GM21526 (cell line): ENCODE measurements around the gene PHF21A.

Experiments
- ATAC-seq: cut with Tn5 transposase; IDR thresholded peaks from one replicate; pipeline ENCODE4 v1.9.1; 2021; ENCODE audit warnings: moderate library complexity; ENCODE audit not compliant: unreplicated experiment, low FRiP score

Gene PHF21A

DNA sequence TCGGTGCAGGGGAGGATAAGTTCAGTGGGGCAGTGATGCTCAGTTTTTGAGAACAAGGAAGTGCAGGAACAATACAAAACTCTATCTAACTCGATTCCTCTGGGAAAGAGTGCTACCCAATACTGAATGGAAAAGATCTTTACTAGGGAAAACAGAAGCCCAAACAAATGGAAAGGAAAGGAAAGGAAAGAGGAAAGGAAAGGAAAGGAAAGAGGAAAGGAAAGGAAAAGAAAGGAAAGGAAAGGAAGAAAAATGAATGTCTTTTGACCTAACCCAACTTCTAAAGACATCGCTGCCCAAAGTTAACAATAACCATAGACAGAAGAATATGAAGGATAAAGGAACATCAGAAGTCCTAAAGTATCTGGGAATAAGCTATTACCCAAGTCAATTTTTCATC lies 41.6 kb downstream of the PHF21A start:
- no peak for ATAC-seq

DNA sequence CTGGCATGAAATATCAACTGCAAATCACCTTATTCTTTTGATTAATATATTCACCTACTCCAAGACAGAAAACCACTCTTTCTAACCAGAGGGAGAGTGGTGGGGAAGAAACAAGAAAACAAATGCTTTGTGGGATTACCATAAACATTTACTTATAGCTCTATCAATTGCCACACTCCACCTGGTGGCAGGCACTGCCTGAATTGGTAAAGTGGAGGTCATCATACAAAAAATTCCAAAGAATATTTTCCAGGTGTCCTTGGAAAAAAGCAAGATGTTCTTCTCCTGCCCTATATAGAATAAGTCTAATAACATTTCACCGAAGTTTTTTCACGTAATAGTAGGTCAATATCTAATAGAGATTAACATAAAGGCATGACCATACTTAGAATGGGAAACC lies 45.3 kb downstream of the PHF21A start:
- ATAC-seq = no peak

DNA sequence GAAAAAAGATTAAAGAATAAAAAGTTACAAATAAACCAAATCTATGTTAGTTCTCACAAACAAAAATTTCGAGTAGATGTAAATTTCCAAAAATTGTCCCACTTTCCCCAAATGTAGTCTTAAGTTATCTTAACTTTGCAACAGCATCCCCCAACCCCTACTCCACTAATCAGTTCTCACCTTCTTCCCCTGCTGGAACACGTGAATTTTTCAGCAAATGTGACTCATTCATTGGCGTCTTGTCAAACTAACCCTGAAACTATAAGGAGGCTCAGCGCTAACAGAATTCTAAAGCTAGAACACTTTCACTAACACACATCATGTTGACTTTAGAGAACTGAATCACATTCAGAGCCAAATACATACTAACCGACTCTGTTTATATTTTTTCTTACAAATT lies 46.1 kb downstream of the PHF21A start:
- no peak for ATAC-seq

DNA sequence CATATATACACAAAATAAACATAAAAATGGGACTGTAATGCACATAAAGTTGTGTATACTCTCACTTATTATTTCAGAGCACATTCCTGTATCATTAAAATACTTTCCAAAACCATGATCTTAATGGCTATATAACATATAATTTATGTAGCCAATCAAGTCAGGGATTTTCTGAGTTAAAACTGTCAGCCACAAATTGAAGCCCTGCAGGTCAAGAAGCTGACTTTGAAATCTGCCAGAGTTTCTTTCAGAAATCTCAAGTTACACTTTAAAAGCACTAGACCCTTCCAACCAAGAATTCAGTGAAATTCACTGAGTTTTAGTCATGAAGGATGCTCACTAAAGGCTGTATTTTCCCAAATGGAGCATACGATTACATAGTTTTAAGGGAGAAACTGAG lies 47.6 kb downstream of the PHF21A start:
- ATAC-seq = no peak

DNA sequence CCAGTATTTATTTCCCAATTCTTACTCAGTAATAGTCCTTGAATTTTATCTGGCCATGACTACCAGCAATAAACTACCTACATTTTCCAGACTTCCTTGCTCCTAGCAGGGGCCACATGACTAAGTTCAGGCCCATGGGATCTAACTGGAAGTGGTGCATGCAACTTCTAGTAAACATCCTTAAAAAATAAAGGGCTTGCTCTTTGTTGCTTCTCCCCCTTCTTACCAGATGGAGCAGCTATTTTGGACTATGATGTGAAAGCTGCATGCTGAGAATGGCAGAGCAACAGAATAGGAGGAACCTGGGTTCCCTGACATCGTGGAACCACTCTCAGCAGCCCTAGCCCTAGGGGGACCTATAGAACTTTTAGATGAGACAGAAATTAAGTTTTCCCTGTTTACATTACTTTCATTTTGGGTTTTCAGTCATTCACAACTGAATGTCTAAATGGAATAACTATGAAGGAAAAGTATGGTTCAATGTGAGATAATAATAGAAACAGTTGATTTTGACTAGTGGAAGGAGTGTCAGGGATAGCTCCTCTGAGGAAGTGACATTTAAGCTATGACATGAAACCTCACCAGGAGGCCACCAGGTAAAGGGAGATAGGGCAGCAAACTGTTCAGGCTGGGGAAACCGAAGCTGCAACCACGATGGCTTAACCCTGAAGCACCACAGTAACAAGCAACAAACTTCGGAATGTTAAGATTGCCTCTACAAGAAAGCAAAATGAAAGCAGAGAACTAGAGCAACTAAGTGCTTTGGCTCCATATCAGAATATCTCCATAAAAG lies 48.9 kb downstream of the PHF21A start:
- ATAC-seq = no peak

DNA sequence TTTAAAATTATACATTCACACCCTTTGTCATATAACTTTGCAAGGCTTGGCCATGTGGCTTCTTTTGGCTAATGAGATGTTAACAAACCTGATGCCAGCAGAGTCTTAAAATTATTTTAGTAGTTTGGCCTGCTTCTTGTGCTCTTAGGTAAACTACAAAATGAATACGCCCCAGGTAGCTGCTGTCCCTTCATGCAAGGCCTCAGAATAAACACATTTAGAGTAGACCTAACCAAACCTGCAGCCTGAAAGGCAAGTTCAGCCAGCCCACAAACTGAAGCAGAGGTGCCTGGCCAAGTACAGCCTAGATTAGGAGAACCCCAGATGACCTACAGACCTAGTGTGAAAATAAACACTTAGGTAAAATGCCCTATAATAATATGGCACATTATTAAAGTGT lies 50.2 kb downstream of the PHF21A start:
- ATAC-seq = no peak

DNA sequence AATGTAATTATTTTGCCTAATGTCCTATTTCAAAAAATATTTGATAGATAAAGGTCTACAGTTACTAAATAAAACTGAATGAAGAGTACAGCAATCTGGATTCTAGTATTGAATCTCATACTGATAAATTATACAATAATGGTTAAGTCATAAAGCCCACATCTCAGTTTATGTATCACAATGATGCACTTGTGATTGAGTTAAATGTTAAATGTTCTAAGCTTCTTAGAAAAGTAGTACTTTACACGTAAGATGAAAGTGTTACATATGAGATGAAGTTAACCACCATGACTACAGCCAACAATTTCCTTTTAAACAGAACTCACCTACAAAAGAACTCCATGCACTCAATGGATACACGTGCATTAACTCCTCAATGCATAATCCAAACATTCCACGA lies 51.7 kb downstream of the PHF21A start:
- ATAC-seq = no peak

DNA sequence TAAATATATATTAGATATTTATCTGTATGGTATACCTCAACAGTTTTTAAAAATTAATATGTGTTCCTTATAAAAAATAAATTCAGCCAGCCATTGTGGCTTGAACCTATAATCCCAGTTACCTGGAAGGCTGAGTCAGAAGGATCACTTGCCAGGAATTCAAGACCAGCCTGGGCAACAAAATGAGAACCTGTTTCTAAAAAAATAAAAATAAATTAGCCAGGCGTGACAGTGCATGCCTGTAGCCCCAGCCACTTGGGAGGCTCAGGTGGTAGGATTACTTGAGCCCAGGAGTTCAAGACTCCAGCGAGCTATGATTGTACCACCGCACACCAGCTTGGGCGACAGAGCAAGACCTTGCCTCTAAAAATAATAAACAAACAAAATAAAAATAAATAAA lies 54.9 kb downstream of the PHF21A start:
- no peak for ATAC-seq

DNA sequence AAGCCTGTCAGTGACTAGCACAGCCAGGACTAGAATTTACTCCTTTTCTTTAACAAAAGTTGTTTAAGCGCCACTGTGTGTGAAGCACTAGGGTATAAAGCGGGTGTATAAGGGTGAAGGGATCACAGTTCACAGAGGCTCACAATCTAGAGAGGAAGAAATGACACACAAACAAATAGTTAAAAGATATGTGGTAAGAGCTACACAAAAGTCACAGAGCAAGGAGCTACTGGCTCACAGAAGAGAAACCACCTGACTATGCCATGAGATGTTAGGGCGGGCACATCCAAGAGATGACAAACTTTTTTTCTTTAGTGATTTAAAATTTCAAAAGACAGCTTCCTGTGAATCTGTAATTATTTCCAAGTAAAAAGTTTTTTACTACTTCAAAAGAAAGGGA lies 55.6 kb downstream of the PHF21A start:
- no peak for ATAC-seq

DNA sequence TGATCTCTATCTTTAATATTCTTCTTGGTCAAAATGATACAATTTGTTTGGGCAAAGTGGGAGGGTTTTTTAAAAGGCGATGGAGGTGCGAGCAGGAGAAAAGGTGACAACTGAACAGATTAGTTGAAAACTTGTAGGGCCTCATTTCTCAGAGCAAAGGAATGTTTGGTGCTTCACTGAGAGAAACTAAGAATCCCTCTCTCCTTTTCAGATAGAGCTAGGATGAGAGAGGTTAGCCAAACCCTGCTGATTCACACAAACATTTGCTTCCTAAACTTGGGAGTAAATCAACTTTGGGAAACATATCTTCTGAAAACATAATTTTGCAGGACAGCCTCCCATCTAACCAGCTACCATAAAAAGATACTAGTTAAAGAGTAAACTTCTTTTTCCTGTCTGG lies 57.0 kb downstream of the PHF21A start:
- ATAC-seq = no peak

DNA sequence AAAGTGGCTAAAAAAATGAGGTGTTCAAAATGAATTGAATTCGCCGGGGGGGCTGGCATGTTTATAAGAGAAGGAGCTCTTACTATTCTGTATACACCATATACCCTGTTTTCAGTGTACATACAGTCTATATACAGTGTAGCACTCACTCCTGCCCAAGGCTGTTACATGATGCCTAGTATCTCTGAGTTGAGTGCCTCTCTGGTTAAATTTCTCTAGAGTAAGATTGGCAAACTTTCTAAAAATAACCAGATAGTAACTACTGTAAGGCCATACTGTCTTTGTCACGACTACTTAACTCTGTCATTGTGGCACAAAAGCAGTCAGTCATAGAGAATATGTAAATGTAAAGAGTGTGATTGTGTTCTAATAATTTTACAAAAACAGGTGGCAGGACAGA lies 58.1 kb downstream of the PHF21A start:
- no peak for ATAC-seq

DNA sequence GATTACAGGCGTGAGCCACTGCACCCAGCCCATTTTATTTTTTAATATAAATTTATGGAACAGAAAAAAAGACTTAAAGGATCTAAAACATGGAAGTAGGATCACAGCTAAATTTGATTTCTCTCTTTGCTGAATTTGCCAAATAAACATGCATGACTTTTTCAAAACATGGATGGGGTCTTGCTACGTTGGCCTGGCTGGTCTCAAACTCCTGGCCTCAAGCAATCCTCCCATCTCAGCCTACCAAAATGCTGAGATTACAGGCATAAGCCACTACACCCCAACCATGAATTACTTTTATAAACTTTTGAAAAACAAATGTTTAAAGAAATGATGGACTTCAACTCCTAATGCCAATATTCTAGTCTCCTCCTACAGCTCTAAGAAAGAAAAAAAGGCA lies 61.2 kb downstream of the PHF21A start:
- ATAC-seq = no peak

DNA sequence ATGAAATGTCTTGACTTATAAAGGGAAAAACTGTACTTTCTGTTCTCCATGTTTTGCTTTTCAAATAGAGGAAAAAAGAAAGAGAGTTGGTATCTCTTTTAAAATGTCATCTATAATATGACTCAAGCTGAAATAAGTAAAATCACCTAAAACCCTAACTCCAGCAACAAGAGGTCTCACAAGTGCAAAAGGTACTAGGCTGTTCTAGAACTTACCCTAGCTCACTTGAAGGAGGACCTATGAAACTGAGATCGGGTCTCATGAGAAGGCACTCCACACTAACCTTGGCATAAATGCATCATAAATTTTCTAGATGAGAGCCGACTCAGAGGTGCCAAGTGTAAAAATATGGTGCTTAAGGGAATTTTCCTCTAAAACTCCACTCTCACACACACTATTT lies 63.8 kb downstream of the PHF21A start:
- ATAC-seq = no peak

DNA sequence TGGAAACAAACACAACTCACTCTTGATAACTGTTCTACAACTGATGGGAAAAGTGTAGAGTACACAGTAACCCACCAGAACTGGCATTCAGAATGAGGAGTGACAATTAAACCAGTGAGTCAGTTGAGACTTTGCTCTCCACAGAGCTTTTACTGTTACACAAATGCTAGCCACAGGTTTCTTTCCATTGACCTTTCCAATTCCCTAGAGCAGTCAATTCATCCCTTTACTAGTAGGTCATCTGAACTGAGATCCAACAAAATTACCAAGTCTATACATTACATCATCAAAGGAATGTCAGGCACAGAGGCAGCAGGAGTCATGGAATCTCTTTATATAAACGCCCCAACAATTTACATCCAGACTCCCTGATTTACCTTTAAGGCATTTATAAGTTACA lies 65.9 kb downstream of the PHF21A start:
- no peak for ATAC-seq

DNA sequence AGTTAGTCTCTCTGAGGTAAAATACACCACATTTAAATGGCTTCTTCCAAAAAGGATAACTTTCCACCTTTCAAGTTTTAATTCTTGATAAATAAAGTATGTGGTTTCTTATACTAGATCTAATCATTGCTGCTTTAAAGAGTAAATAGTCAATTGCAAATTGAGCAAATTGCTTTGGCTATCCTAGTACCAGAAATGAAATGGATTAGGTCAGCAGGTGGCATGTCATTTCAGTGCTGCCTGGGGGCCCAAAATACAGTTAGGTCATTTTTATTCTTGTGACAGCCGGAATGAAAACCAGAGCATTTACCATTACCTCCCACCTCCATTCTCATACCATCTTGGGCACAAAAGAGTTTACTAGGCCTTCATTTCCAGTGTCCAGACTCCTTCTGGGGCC lies 70.2 kb downstream of the PHF21A start:
- no peak for ATAC-seq

DNA sequence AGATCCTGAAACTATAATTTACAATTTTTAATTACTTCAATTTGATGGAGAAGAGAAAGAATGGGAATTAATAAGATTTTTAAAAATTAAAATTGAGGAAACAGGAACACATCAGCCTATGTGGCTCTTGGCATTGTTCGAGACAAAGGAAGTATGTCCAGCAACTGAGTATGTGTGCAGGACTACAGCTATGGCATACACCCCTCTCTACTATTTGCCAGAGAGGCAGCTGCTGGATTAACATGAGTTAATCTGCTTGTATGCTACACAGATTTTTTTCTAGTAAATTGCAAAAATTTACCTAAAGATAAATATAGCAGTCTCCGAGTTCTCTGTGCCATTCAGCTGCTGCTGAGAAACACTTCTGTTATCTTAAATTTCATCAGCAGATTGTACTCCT lies 70.6 kb downstream of the PHF21A start:
- no peak for ATAC-seq

DNA sequence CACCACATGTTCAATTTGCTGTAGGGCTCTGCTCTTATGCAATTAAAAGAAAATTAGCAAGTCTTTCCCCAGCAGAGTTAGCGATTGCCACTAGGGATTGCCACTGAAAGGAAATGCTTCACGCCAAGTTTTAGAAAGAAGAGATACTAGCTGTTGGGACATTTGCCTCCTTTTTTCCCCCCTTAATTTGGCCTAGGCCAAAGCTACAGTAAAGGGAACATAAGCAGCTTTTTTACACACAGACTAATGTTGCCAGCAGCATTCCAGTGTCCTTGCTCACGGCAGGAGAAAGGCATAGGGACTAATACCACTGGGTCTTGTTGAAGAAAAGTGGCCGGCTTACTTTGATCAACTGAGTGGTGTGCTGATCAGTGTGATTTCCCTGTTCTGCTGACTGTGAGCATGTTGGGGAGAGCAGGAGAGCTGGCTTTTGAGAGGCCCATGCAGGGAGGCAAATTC lies 71.2 kb downstream of the PHF21A start:
- no peak for ATAC-seq

DNA sequence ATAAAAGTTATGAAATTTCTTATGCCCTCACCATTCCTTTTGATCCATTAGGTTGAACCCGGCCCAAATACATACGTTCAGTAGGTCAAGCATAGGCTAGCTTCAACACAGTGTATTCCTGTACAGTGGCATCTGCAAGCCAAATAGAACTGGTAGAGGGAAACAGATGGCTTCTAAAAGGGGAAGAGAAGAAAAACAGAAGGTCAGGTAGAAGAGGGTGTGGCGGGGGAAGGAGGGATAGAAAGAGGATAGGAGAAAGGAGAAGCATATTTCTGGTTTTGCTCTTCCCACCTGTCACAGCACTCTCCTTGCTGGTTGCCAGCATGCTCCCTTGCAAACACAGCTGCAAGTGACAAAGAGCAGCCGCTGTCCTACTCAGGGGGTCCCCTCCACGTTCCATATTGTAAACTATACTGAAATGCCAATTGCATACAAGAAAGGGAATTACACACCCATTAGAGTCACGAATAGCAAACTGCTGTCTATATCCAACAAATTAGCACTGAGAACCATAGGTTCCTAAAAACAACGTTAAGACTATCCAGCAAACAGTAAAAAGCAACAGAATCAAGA lies 71.8 kb downstream of the PHF21A start:
- ATAC-seq = no peak

DNA sequence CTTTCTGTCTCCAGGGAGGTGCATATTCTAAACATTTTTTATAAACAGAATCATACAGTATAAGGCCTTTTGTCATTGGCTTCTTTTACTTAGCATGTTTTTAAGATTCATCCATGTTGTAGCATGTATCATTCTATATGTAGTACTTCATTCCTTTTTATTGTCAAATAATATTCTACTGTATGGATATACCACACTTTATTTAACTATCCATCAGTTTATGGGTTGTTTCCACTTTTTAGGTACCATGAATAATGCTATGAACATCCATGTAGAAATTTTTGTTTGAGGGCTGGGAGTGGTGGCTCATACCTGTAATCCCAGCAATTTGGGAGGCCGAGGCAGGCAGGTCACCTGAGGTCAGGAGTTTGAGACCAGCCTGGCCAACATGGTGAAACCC lies 73.1 kb downstream of the PHF21A start:
- no peak for ATAC-seq

DNA sequence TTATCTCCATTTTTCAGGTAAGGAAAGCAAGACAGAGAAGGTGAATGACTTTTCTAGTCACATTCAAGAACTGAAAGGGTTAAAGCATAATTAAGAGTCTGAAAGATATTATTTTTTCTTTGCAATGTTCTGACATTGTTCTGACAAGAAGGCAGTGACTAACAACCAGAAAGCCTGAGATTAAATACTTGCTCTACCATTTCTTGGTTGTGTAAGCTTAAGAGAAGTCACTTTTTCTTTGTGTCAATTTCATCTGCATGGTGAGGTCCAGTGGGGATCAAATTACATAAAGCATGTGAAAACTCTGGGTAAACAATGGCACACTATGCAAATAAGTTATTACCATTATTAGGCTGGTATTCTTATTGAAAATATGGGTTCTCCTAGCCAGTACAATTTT lies 73.7 kb downstream of the PHF21A start:
- ATAC-seq = no peak

DNA sequence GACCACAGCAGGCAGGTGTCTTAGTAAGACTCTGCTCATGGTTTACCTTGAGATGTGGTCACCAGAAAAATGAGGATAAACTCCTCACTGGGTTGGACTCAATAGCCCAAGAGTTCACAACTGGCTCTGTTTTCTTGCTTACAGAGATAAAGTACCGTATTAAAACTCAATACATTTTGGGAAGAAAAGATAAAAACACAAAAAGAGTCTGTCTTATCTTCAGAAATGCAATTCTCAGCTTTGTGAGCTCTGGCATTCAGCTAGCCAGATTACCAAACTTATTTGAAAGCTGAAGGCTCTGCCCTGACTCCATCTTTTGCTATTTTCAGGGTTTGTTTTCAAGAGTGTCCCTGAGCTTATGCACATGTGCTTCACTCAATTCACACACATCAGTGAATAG lies 75.4 kb downstream of the PHF21A start:
- no peak for ATAC-seq

DNA sequence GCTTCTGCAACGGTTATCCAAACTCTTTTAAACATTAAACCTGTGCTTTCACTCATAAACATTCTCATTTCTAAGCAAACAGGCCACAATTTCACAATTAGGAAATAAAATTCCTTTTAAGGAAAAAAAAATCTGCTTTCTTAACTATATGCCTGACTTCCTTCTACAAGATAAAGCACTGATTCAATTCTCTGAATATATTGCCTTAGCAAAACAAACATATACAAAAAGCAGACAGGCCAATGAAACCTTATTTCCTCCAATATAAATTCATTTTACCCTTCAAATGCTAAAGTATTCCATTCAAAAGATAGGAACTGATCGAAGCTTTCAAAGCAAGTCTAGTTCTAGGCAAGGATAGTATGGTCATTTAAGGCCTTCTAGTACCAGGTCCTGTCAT lies 76.7 kb downstream of the PHF21A start:
- no peak for ATAC-seq

DNA sequence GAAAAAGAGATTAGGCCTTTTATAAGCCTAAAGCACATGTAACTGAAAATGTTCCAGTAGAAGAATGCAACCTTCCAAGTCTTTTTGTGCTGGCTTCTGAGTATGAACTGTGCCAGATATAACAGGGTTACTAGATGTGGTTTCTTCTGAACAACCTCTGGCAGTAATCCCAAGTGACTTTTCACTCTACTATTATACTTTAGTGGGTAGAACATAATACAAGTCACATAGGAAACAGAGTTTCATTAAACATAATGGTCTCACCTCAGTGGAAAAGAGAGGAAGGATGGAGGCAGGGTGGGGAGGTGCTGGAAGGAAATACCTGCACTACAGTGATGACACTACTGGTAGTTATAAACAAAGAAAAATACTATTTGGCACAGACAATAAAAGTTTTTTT lies 81.3 kb downstream of the PHF21A start:
- no peak for ATAC-seq
